ENCODE data around the gene IPO11.
A peak's percentile ranks its signal among the peaks of the same experiment; 100 is the strongest.

IPO11 gene

GRCh38 chr5:62412549-62413329 is at the start of gene IPO11:
IPO11 (plus strand) TSS chr5:62412763; CDS start chr5:62437280, 24,517 bp downstream.
- peaks cover 7% of the 10 kb centered on the region for H3K4me1 ChIP-seq (ENCODE audit: insufficient read depth, low read length)
- no peaks in the 10 kb centered on the region for H3K9me3 ChIP-seq (ENCODE audit: low read length)
- no peaks in the 10 kb centered on the region for H3K27me3 ChIP-seq (ENCODE audit: control insufficient read depth in 1 of 2, insufficient read depth in 2 of 2, low read length in 2 of 2)
- no peaks in the 10 kb centered on the region for H3K36me3 ChIP-seq (ENCODE audit: insufficient read depth, low read length)
- peak within 1 kb of the TSS; percentile 85 for H3K27ac ChIP-seq (ENCODE audit: low read depth, low read length)
- peak within 1 kb of the TSS; percentile 50 for H3K9ac ChIP-seq (ENCODE audit: low read length)
- H3K4me3 ChIP-seq (ENCODE audit: low read depth in 1 of 2, low read length in 2 of 2): peak within 1 kb of the TSS; percentile 81 to 98

GRCh38 chr5:62369039-62369438 is 43.5 kb upstream of the IPO11 start:
- no peak overlapping the region for H3K4me3 ChIP-seq (ENCODE audit: low read depth in 1 of 2, low read length in 2 of 2)
- H3K36me3 ChIP-seq (ENCODE audit: insufficient read depth, low read length): peaks cover 20% of the 10 kb centered on the region
- no peak overlapping the region for H3K27ac ChIP-seq (ENCODE audit: low read depth, low read length)
- H3K27me3 ChIP-seq (ENCODE audit: control insufficient read depth in 1 of 2, insufficient read depth in 2 of 2, low read length in 2 of 2): no peaks in the 10 kb centered on the region
- no peaks in the 10 kb centered on the region for H3K9me3 ChIP-seq (ENCODE audit: low read length)
- H3K9ac ChIP-seq (ENCODE audit: low read length): no peak overlapping the region
- H3K4me1 ChIP-seq (ENCODE audit: insufficient read depth, low read length): no peaks in the 10 kb centered on the region

GRCh38 chr5:62371409-62371808 is 41.2 kb upstream of the IPO11 start:
- H3K4me3 ChIP-seq (ENCODE audit: low read depth in 1 of 2, low read length in 2 of 2): no peak overlapping the region
- H3K27me3 ChIP-seq (ENCODE audit: control insufficient read depth in 1 of 2, insufficient read depth in 2 of 2, low read length in 2 of 2): no peaks in the 10 kb centered on the region
- no peaks in the 10 kb centered on the region for H3K4me1 ChIP-seq (ENCODE audit: insufficient read depth, low read length)
- H3K36me3 ChIP-seq (ENCODE audit: insufficient read depth, low read length): peaks cover 17% of the 10 kb centered on the region
- H3K9me3 ChIP-seq (ENCODE audit: low read length): no peaks in the 10 kb centered on the region
- H3K27ac ChIP-seq (ENCODE audit: low read depth, low read length): no peak overlapping the region
- no peak overlapping the region for H3K9ac ChIP-seq (ENCODE audit: low read length)

GRCh38 chr5:62372600-62372999 is 40.0 kb upstream of the IPO11 start:
- no peak overlapping the region for H3K9ac ChIP-seq (ENCODE audit: low read length)
- H3K27me3 ChIP-seq (ENCODE audit: control insufficient read depth in 1 of 2, insufficient read depth in 2 of 2, low read length in 2 of 2): no peaks in the 10 kb centered on the region
- no peak overlapping the region for H3K4me3 ChIP-seq (ENCODE audit: low read depth in 1 of 2, low read length in 2 of 2)
- peaks cover 16% of the 10 kb centered on the region for H3K36me3 ChIP-seq (ENCODE audit: insufficient read depth, low read length)
- no peaks in the 10 kb centered on the region for H3K4me1 ChIP-seq (ENCODE audit: insufficient read depth, low read length)
- H3K27ac ChIP-seq (ENCODE audit: low read depth, low read length): no peak overlapping the region
- no peaks in the 10 kb centered on the region for H3K9me3 ChIP-seq (ENCODE audit: low read length)

- Histone ChIP-seq H3K27me3 (ENCODE audit: control insufficient read depth in 1 of 2, insufficient read depth in 2 of 2, low read length in 2 of 2) (no peaks in the 10 kb centered on the region), H3K27ac (ENCODE audit: low read depth, low read length) (no peak overlapping the region), H3K36me3 (ENCODE audit: insufficient read depth, low read length) (peaks cover 23% of the 10 kb centered on the region), H3K9me3 (ENCODE audit: low read length) (no peaks in the 10 kb centered on the region), H3K4me3 (ENCODE audit: low read depth in 1 of 2, low read length in 2 of 2) (no peak overlapping the region), H3K9ac (ENCODE audit: low read length) (no peak overlapping the region), H3K4me1 (ENCODE audit: insufficient read depth, low read length) (no peaks in the 10 kb centered on the region)
These were observed 39.2 kb upstream of the IPO11 start for GRCh38 chr5:62373382-62373781.

GRCh38 chr5:62374090-62374489 is 38.5 kb upstream of the IPO11 start:
- H3K9ac ChIP-seq (ENCODE audit: low read length): no peak overlapping the region
- no peak overlapping the region for H3K4me3 ChIP-seq (ENCODE audit: low read depth in 1 of 2, low read length in 2 of 2)
- H3K27me3 ChIP-seq (ENCODE audit: control insufficient read depth in 1 of 2, insufficient read depth in 2 of 2, low read length in 2 of 2): no peaks in the 10 kb centered on the region
- peaks cover 29% of the 10 kb centered on the region for H3K36me3 ChIP-seq (ENCODE audit: insufficient read depth, low read length)
- no peak overlapping the region for H3K27ac ChIP-seq (ENCODE audit: low read depth, low read length)
- H3K4me1 ChIP-seq (ENCODE audit: insufficient read depth, low read length): no peaks in the 10 kb centered on the region
- H3K9me3 ChIP-seq (ENCODE audit: low read length): no peaks in the 10 kb centered on the region

- Histone ChIP-seq H3K36me3 (ENCODE audit: insufficient read depth, low read length) (peaks cover 41% of the 10 kb centered on the region), H3K27ac (ENCODE audit: low read depth, low read length) (no peak overlapping the region), H3K9ac (ENCODE audit: low read length) (no peak overlapping the region), H3K27me3 (ENCODE audit: control insufficient read depth in 1 of 2, insufficient read depth in 2 of 2, low read length in 2 of 2) (no peaks in the 10 kb centered on the region), H3K9me3 (ENCODE audit: low read length) (no peaks in the 10 kb centered on the region), H3K4me1 (ENCODE audit: insufficient read depth, low read length) (no peaks in the 10 kb centered on the region), H3K4me3 (ENCODE audit: low read depth in 1 of 2, low read length in 2 of 2) (no peak overlapping the region)
These were observed 36.9 kb upstream of the IPO11 start for GRCh38 chr5:62375627-62376026.

GRCh38 chr5:62376064-62376463 is 36.5 kb upstream of the IPO11 start:
- Histone ChIP-seq H3K27me3 (ENCODE audit: control insufficient read depth in 1 of 2, insufficient read depth in 2 of 2, low read length in 2 of 2) (no peaks in the 10 kb centered on the region), H3K9ac (ENCODE audit: low read length) (no peak overlapping the region), H3K4me3 (ENCODE audit: low read depth in 1 of 2, low read length in 2 of 2) (no peak overlapping the region), H3K27ac (ENCODE audit: low read depth, low read length) (no peak overlapping the region), H3K9me3 (ENCODE audit: low read length) (no peaks in the 10 kb centered on the region), H3K4me1 (ENCODE audit: insufficient read depth, low read length) (no peaks in the 10 kb centered on the region), H3K36me3 (ENCODE audit: insufficient read depth, low read length) (peaks cover 41% of the 10 kb centered on the region)

GRCh38 chr5:62385131-62385530 is 27.4 kb upstream of the IPO11 start:
- Histone ChIP-seq H3K4me3 (ENCODE audit: low read depth in 1 of 2, low read length in 2 of 2) (no peak overlapping the region), H3K9me3 (ENCODE audit: low read length) (no peaks in the 10 kb centered on the region), H3K27me3 (ENCODE audit: control insufficient read depth in 1 of 2, insufficient read depth in 2 of 2, low read length in 2 of 2) (no peaks in the 10 kb centered on the region), H3K36me3 (ENCODE audit: insufficient read depth, low read length) (peaks cover 26% of the 10 kb centered on the region), H3K9ac (ENCODE audit: low read length) (no peak overlapping the region), H3K27ac (ENCODE audit: low read depth, low read length) (no peak overlapping the region), H3K4me1 (ENCODE audit: insufficient read depth, low read length) (no peaks in the 10 kb centered on the region)

- H3K4me1 ChIP-seq (ENCODE audit: insufficient read depth, low read length): no peaks in the 10 kb centered on the region
- H3K36me3 ChIP-seq (ENCODE audit: insufficient read depth, low read length): peaks cover 22% of the 10 kb centered on the region
- no peak overlapping the region for H3K9ac ChIP-seq (ENCODE audit: low read length)
- H3K27me3 ChIP-seq (ENCODE audit: control insufficient read depth in 1 of 2, insufficient read depth in 2 of 2, low read length in 2 of 2): no peaks in the 10 kb centered on the region
- no peak overlapping the region for H3K27ac ChIP-seq (ENCODE audit: low read depth, low read length)
- no peak overlapping the region for H3K4me3 ChIP-seq (ENCODE audit: low read depth in 1 of 2, low read length in 2 of 2)
- H3K9me3 ChIP-seq (ENCODE audit: low read length): no peaks in the 10 kb centered on the region
These were observed 26.7 kb upstream of the IPO11 start for GRCh38 chr5:62385816-62386400.

GRCh38 chr5:62386824-62387223 is 25.7 kb upstream of the IPO11 start:
- H3K27ac ChIP-seq (ENCODE audit: low read depth, low read length): no peak overlapping the region
- no peaks in the 10 kb centered on the region for H3K4me1 ChIP-seq (ENCODE audit: insufficient read depth, low read length)
- H3K27me3 ChIP-seq (ENCODE audit: control insufficient read depth in 1 of 2, insufficient read depth in 2 of 2, low read length in 2 of 2): no peaks in the 10 kb centered on the region
- no peak overlapping the region for H3K4me3 ChIP-seq (ENCODE audit: low read depth in 1 of 2, low read length in 2 of 2)
- H3K9ac ChIP-seq (ENCODE audit: low read length): no peak overlapping the region
- H3K36me3 ChIP-seq (ENCODE audit: insufficient read depth, low read length): peaks cover 18% of the 10 kb centered on the region
- no peaks in the 10 kb centered on the region for H3K9me3 ChIP-seq (ENCODE audit: low read length)

Measured in muscle layer of colon (tissue), 2 donors.